H9 (cell line): Measurements from ENCODE around the gene CCND3. TPM values are rescaled to one million over a fixed set of nuclear protein-coding genes. Genes with fewer than 3 reads are reported as not detected.

ENCODE experiments used
- DNase-seq: peaks from one replicate; pipeline ENCODE4 v3.0.0-alpha.2; 2017
- H2AFZ ChIP-seq: one replicate; pipeline ENCODE4 v1.6.1; 2013; ENCODE audit warnings: mild to moderate bottlenecking, low read length, control low read depth, moderate library complexity
- H2AK5ac ChIP-seq: 2 replicates; pipeline ENCODE4 v1.6.1; 2013; ENCODE audit warnings: low read length, control low read depth, mixed read lengths; ENCODE audit not compliant: insufficient read length
- H2BK120ac ChIP-seq: one replicate; pipeline ENCODE4 v1.6.1; 2013; ENCODE audit warnings: low read depth, mild to moderate bottlenecking, low read length, control low read depth, inconsistent platforms; ENCODE audit not compliant: poor library complexity, severe bottlenecking
- H2BK12ac ChIP-seq: 2 replicates; pipeline ENCODE4 v1.6.1; 2013; ENCODE audit warnings: low read length, control low read depth, mixed read lengths, low read depth; ENCODE audit not compliant: insufficient read length
- H2BK15ac ChIP-seq: 2 replicates; pipeline ENCODE4 v1.6.1; 2013; ENCODE audit warnings: low read depth, low read length, control low read depth
- H2BK20ac ChIP-seq: one replicate; pipeline ENCODE4 v1.6.1; 2013; ENCODE audit warnings: low read depth, mild to moderate bottlenecking, low read length, control low read depth, inconsistent platforms; ENCODE audit not compliant: poor library complexity, severe bottlenecking
- H2BK5ac ChIP-seq: 2 replicates; pipeline ENCODE4 v1.6.1; 2013; ENCODE audit warnings: low read length, control low read depth, mixed read lengths; ENCODE audit not compliant: insufficient read length
- H3K14ac ChIP-seq: 2 replicates; pipeline ENCODE4 v1.6.1; 2013; ENCODE audit warnings: low read length, control low read depth; ENCODE audit not compliant: insufficient read depth
- H3K18ac ChIP-seq: 2 replicates; pipeline ENCODE4 v1.6.1; 2013; ENCODE audit warnings: low read depth, mild to moderate bottlenecking, mixed read lengths, low read length, control low read depth; ENCODE audit not compliant: insufficient read length
- H3K23ac ChIP-seq: 2 replicates; pipeline ENCODE4 v1.6.1; 2013; ENCODE audit warnings: low read length, control low read depth, mixed read lengths, low read depth; ENCODE audit not compliant: insufficient read length
- H3K23me2 ChIP-seq: 2 replicates; pipeline ENCODE4 v1.6.1; 2013; ENCODE audit warnings: low read depth, mild to moderate bottlenecking, mixed read lengths, low read length, control low read depth; ENCODE audit not compliant: insufficient read length, poor library complexity, severe bottlenecking
- H3K27ac ChIP-seq: 2 replicates; pipeline ENCODE4 v1.5.1; 2013; ENCODE audit warnings: low read length, control low read depth, mixed read lengths, low read depth; ENCODE audit not compliant: insufficient read length
- H3K27me3 ChIP-seq: 2 replicates; pipeline ENCODE4 v1.6.1; 2013; ENCODE audit warnings: low read length, control low read depth, inconsistent platforms; ENCODE audit not compliant: insufficient read depth
- H3K4ac ChIP-seq: 2 replicates; pipeline ENCODE4 v1.6.1; 2013; ENCODE audit warnings: low read depth, mild to moderate bottlenecking, control low read depth, inconsistent platforms, low read length, moderate library complexity
- H3K4me1 ChIP-seq: 2 replicates; pipeline ENCODE4 v1.6.1; 2013; ENCODE audit warnings: low read length, control low read depth, inconsistent platforms; ENCODE audit not compliant: insufficient read depth
- H3K4me2 ChIP-seq: 2 replicates; pipeline ENCODE4 v1.6.1; 2013; ENCODE audit warnings: low read length, control low read depth, mixed read lengths; ENCODE audit not compliant: insufficient read length, insufficient read depth
- H3K56ac ChIP-seq: 2 replicates; pipeline ENCODE4 v1.6.1; 2013; ENCODE audit warnings: low read depth, mild to moderate bottlenecking, mixed read lengths, low read length, control low read depth; ENCODE audit not compliant: insufficient read length
- H3K79me1 ChIP-seq: 2 replicates; pipeline ENCODE4 v1.6.1; 2013; ENCODE audit warnings: low read depth, mild to moderate bottlenecking, moderate library complexity, low read length, control low read depth, inconsistent platforms; ENCODE audit not compliant: insufficient read depth, poor library complexity, severe bottlenecking
- H3K79me2 ChIP-seq: 2 replicates; pipeline ENCODE4 v1.6.1; 2013; ENCODE audit warnings: low read length, control low read depth, inconsistent platforms; ENCODE audit not compliant: insufficient read depth
- H3K9ac ChIP-seq: 2 replicates; pipeline ENCODE4 v1.6.1; 2013; ENCODE audit warnings: low read length, control low read depth, mixed read lengths; ENCODE audit not compliant: insufficient read length; ENCODE audit errors: extremely low read depth
- H3K9me3 ChIP-seq: one replicate; pipeline ENCODE4 v1.6.1; 2013; ENCODE audit warnings: low read depth, low read length, inconsistent platforms; ENCODE audit not compliant: control insufficient read depth
- H3T11ph ChIP-seq: one replicate; pipeline ENCODE4 v1.6.1; 2013; ENCODE audit warnings: mild to moderate bottlenecking, low read length, control low read depth, inconsistent platforms
- H4K20me1 ChIP-seq: one replicate; pipeline ENCODE4 v1.6.1; 2013; ENCODE audit not compliant: control insufficient read depth, insufficient read length, insufficient read depth
- H4K5ac ChIP-seq: 2 replicates; pipeline ENCODE4 v1.6.1; 2013; ENCODE audit warnings: low read depth, mild to moderate bottlenecking, mixed read lengths, low read length, control low read depth; ENCODE audit not compliant: insufficient read length
- H4K8ac ChIP-seq: replicated peaks from 2 replicates; pipeline ENCODE4 v1.6.1; 2013; ENCODE audit warnings: low read length, control low read depth, mixed read lengths, low read depth; ENCODE audit not compliant: insufficient read length
- H4K91ac ChIP-seq: 2 replicates; pipeline ENCODE4 v1.6.1; 2013; ENCODE audit warnings: low read depth, mild to moderate bottlenecking, moderate library complexity, mixed read lengths, low read length, control low read depth; ENCODE audit not compliant: insufficient read length
- H3K27ac Mint-ChIP-seq, 3 experiments: 2 replicates in 2 of 3; 3 replicates in 1 of 3; pipeline ENCODE4 v1.8.0; 2020 to 2021; ENCODE audit warnings: mixed read lengths in 3 of 3, mild to moderate bottlenecking in 1 of 3, moderate library complexity in 1 of 3
- H3K27me3 Mint-ChIP-seq: 2 replicates; pipeline ENCODE4 v1.8.0; 2021; ENCODE audit warnings: low read depth, mild to moderate bottlenecking, moderate library complexity, mixed read lengths
- H3K36me3 Mint-ChIP-seq, 3 experiments: 2 replicates in 2 of 3; 3 replicates in 1 of 3; pipeline ENCODE4 v1.8.0; 2020 to 2021; ENCODE audit warnings: low read depth in 3 of 3, mixed read lengths in 3 of 3; ENCODE audit not compliant: insufficient read depth in 1 of 3
- H3K4me1 Mint-ChIP-seq, 2 experiments: 2 replicates each; pipeline ENCODE4 v1.8.0; 2020; ENCODE audit warnings: mixed read lengths in 2 of 2
- H3K4me3 Mint-ChIP-seq, 2 experiments: 2 replicates in 1 of 2; 3 replicates in 1 of 2; pipeline ENCODE4 v1.8.0; 2020 to 2021; ENCODE audit warnings: mild to moderate bottlenecking in 2 of 2, mixed read lengths in 2 of 2, moderate library complexity in 1 of 2
- H3K9me3 Mint-ChIP-seq, 2 experiments: 2 replicates in 1 of 2; 3 replicates in 1 of 2; pipeline ENCODE4 v1.8.0; 2020; ENCODE audit warnings: mild to moderate bottlenecking in 2 of 2, mixed read lengths in 2 of 2, moderate library complexity in 1 of 2
- WGBS: extraction: QIAGEN DNeasy Blood & Tissue Kit; methylation state at CpG from one replicate; pipeline ENCODE4 v1.1.7; 2013; ENCODE audit warnings: missing lambda C conversion rate, low lambda C conversion rate, mixed read lengths; ENCODE audit not compliant: insufficient read length; ENCODE audit errors: extremely low coverage; 5-methylcytosine and 5-hydroxymethylcytosine counted together
- total RNA-seq: library from RNA; stranded (reverse); gene quantifications from 2 replicates; pipeline ENCODE4 v1.2.1, GENCODE V29; 2021
- TF ChIP-seq, protein P1 (sequence below): fragments of 200-600 bp; sonication (generic); conservative IDR thresholded peaks from 3 replicates; pipeline ENCODE4 v1.8.0; 2021; ENCODE audit warnings: antibody characterized with exemption, mild to moderate bottlenecking

CCND3 gene
- total RNA-seq, 1 experiment from 2014 or later = 24.2 TPM

DNA sequence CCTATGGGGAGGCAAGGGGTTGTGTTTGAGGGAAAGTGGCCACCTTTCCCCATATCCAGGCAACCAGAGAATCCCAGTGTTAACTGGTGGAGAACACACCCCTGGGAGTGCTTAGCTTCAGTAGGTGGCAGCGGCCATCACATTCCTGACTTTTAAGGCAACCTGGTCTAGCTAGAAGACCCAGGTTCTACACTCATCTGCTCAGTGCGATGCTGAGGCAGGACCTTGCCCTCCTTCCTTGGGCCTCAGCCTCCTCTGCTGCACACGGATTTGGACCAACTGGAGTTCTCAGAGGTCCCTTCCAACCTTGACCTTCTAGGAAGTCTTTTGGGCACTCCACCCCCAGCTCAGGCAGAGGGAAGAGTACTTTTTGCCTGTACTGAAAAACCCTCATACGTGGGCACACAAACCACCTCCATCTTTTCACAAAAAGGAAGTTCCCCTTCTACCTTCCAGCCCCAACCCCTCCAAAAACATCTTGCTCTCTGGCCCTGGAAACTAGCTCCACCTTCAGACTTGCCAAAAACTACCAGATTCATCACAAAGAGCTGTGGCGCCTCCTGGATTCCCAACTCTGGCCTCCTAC lies 2.9 kb downstream of the CCND3 start:
- no peaks in the 10 kb centered on the region for H3K79me2 ChIP-seq
- no peak overlapping the region for H3K4ac ChIP-seq
- H3K4me2 ChIP-seq = peak overlapping the region; percentile 81
- no peaks in the 10 kb centered on the region for H3K27me3 ChIP-seq
- no peak overlapping the region for H2BK120ac ChIP-seq
- no peak overlapping the region for H3K23ac ChIP-seq
- no peak overlapping the region for H3K56ac ChIP-seq
- peaks cover 16% of the 10 kb centered on the region; the same call in 1 of the 2 replicates for H3K4me1 ChIP-seq
- WGBS = no CpG with 5 or more reads among the region's 5 CpGs
- no peak overlapping the region for H4K91ac ChIP-seq
- Mint-ChIP-seq H3K27ac (peak overlapping the region; percentile 93 to 97 (median 96)), H3K4me1 (peaks cover 31 to 40% of the 10 kb centered on the region in 2 experiments), H3K9me3 (no peaks in the 10 kb centered on the region), H3K27me3 (peaks cover 5% of the 10 kb centered on the region), H3K4me3 (peak overlapping the region; percentile 83 to 96), H3K36me3 (peaks cover 9 to 32% (median 19%) of the 10 kb centered on the region in 3 experiments)
- H4K8ac ChIP-seq = no peak overlapping the region
- H2BK5ac ChIP-seq = no peak overlapping the region
- DNase-seq = no peak
- H3K27ac ChIP-seq = no peak overlapping the region
- no peak overlapping the region for H2BK12ac ChIP-seq
- no peak overlapping the region for H2AFZ ChIP-seq
- peaks cover 3% of the 10 kb centered on the region for H4K20me1 ChIP-seq
- no peak overlapping the region for H3K18ac ChIP-seq
- H2BK20ac ChIP-seq = no peak overlapping the region
- no peak overlapping the region for H2BK15ac ChIP-seq
- TF ChIP-seq, protein P1, sequence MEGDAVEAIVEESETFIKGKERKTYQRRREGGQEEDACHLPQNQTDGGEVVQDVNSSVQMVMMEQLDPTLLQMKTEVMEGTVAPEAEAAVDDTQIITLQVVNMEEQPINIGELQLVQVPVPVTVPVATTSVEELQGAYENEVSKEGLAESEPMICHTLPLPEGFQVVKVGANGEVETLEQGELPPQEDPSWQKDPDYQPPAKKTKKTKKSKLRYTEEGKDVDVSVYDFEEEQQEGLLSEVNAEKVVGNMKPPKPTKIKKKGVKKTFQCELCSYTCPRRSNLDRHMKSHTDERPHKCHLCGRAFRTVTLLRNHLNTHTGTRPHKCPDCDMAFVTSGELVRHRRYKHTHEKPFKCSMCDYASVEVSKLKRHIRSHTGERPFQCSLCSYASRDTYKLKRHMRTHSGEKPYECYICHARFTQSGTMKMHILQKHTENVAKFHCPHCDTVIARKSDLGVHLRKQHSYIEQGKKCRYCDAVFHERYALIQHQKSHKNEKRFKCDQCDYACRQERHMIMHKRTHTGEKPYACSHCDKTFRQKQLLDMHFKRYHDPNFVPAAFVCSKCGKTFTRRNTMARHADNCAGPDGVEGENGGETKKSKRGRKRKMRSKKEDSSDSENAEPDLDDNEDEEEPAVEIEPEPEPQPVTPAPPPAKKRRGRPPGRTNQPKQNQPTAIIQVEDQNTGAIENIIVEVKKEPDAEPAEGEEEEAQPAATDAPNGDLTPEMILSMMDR = no peak
- H3K23me2 ChIP-seq = peaks cover 7% of the 10 kb centered on the region
- no peaks in the 10 kb centered on the region for H3K79me1 ChIP-seq
- H4K5ac ChIP-seq = no peak overlapping the region
- H3K9ac ChIP-seq = no peak overlapping the region
- no peaks in the 10 kb centered on the region for H3K9me3 ChIP-seq
- no peak overlapping the region for H2AK5ac ChIP-seq
- no peak overlapping the region for H3K14ac ChIP-seq
- H3T11ph ChIP-seq = no peak overlapping the region
